CD1c-positive myeloid dendritic cell (primary cell): Measurements from ENCODE around the gene OR52I1.

ENCODE experiments used
- DNase-seq: peaks from one replicate; pipeline ENCODE4 v3.0.0-alpha.2; 2016; ENCODE audit errors: extremely low spot score

The OR52I1 gene

DNA sequence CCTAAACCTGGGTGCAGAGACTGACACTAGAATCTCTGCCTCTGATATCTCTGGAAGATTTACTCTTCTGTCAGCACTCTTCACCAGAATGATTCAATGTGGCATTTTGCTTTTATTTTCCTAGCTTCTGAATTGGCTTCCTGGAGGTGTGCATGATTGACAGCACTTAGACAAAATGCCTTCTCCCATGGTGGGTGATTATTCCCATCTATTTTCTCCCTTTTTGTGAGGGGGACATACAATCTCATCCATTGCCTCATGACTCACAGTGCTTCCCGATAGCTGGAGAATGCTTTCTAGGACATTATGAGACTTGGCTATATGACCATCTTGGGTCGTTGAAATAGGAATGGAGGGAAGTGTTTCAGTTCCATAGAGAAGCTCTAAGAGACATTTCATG, 18.1 kb downstream of the OR52I1 start:
- DNase-seq: no peak

- DNase-seq: no peak
Measured at GRCh38 chr11:4615856-4616444, 22.1 kb downstream of the OR52I1 start.

DNA sequence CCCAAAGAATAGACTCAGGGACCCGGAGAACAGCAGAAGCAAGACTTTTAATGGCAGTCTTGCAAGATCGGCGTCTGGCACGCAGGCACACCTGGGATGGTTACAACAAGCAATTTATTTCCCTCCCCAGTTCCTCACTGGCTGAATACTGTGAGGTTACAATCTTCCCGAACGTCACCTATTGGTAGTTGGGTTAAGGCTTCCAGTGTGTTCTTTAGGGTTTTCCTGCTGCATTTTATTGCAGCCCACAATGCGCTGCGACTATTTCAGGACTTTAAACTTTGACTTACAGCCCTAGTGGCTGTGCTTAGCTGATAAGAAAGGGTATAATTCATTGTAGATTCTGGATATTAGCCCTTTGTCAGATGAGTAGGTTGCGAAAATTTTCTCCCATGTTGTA, 25.7 kb downstream of the OR52I1 start:
- no peak for DNase-seq

- peak; percentile 62 for DNase-seq
Measured at GRCh38 chr11:4626207-4627099, 32.6 kb downstream of the OR52I1 start.

DNA sequence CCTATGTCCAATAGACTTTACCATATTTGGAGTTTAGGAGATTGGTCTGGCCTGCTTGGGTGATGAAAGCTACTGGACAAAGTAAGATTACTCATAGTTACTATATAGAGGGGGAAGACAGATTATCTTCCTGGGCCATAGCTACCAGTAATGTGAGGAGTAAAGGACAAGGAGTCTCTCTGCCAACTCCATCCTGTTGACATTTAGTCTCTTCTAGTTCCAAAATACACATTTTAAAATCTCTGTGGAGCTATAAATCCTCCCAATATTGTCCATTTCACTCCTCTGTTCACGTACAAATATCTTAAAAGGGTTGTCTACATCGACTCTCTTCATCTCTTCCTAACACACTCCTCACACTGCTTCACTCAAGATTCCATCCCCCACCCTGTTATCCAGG, 42.3 kb downstream of the OR52I1 start:
- DNase-seq: no peak

DNA sequence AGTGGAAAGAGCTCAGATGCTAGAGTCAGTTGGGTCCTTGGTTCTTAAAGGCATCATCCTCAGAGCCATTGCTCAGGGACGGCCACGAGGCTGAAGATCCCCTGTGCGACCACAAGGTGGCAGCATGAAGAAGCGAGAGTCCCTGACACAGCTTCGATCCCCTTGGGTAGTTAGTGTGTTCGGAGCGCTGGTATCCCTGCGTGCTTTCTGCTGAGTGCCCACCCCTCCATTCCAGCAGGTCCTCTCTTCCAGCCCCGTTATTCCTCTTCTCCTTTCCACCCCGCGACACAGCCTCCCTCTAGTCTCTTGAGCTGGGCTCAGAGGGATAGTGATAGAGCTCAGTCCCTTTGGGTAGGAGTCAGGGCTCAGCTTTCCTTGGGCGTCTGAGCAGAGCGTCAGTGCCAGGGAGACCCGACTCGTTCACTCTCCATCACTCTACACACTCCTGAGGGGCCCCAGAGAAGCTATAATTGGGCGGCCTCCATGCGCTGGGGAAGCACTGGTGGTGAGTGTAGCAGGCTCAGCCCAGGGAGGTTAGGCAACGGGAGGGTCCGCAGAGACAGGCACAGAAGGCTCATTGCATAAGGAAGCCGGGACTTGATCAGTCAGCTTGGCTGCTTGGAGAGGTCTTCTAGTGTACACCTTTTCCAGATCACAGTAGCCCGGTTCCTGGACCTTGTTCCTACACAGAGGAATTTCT, 43.3 kb downstream of the OR52I1 start, which contains the start of gene OR51D1:
Gene OR51D1 (plus strand): TSS at position 516 of the 700 bp plus-strand sequence. CDS start 2,314 bp downstream, outside the sequence.
- DNase-seq: peak; percentile 61

GRCh38 chr11:4637662-4638047, 43.8 kb downstream of the OR52I1 start:
- no peak for DNase-seq

- DNase-seq: no peak
Measured at GRCh38 chr11:4639931-4640330, 46.1 kb downstream of the OR52I1 start.

DNA sequence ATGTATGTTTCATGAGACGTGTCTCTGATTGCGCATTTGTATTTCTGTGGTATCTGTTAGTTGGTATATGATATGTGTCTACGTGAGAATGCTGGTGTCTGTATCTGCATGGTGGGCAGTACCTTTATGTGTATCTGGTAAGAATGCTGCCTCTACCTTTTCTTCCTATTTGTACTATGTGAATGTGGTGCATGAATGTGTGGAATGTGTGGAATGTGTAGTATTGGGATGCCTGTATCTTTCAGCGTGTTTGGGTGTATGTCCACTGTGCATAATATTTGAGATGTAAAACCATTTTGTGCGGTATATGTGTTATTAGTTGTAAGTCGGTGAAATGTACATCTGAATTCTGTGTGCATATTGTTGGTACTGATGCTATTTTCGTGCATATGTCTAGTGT, 47.7 kb downstream of the OR52I1 start:
- DNase-seq: no peak

- DNase-seq: no peak
Measured at GRCh38 chr11:4642043-4642442, 48.2 kb downstream of the OR52I1 start.

GRCh38 chr11:4643076-4643475, 49.2 kb downstream of the OR52I1 start:
- no peak for DNase-seq

- no peak for DNase-seq
Measured at GRCh38 chr11:4643682-4644081, 49.8 kb downstream of the OR52I1 start, which contains the start of gene OR51E1. Gene OR51E1, plus strand, starts transcription at chr11:4643982. Its CDS starts 8,545 bp downstream, at chr11:4652527.

GRCh38 chr11:4644233-4644632, 50.4 kb downstream of the OR52I1 start:
- no peak for DNase-seq
